Measurements from ENCODE around the gene APP.

The APP gene

GRCh38 chr21:25859235-25859929 is 311.2 kb downstream of the APP start:
- DNase-seq (ENCODE audit: insufficient read length, low spot score), result no peak
- no peak for TF ChIP-seq CTCF (IDR thresholded peaks at IDR 0.05; ENCODE audit: insufficient read depth, missing control alignments)
- FAIRE-seq, result no peak

- FAIRE-seq (no peak), DNase-seq (ENCODE audit: insufficient read length, low spot score) (no peak)
- no peak for TF ChIP-seq CTCF (IDR thresholded peaks at IDR 0.05; ENCODE audit: insufficient read depth, missing control alignments)
These were observed 312.2 kb downstream of the APP start for GRCh38 chr21:25858325-25858724.

GRCh38 chr21:25857308-25858074 is 313.1 kb downstream of the APP start:
- TF ChIP-seq CTCF (IDR thresholded peaks at IDR 0.05; ENCODE audit: insufficient read depth, missing control alignments), result no peak
- DNase-seq (ENCODE audit: insufficient read length, low spot score) (no peak), FAIRE-seq (no peak)

GRCh38 chr21:25855576-25855975 is 315.0 kb downstream of the APP start:
- DNase-seq (ENCODE audit: insufficient read length, low spot score) (no peak), FAIRE-seq (no peak)
- no peak for TF ChIP-seq CTCF (IDR thresholded peaks at IDR 0.05; ENCODE audit: insufficient read depth, missing control alignments)

GRCh38 chr21:25850126-25850842 is 320.3 kb downstream of the APP start:
- no peak for DNase-seq (ENCODE audit: insufficient read length, low spot score)
- TF ChIP-seq CTCF (IDR thresholded peaks at IDR 0.05; ENCODE audit: insufficient read depth, missing control alignments), result no peak
- no peak for FAIRE-seq

- TF ChIP-seq CTCF (IDR thresholded peaks at IDR 0.05; ENCODE audit: insufficient read depth, missing control alignments), result no peak
- DNase-seq (ENCODE audit: insufficient read length, low spot score) (no peak), FAIRE-seq (no peak)
These were observed 322.3 kb downstream of the APP start for GRCh38 chr21:25848309-25848708.

Measured in D721Med (cell line).